H1 (cell line): Measurements from ENCODE around the gene NUBPL. TPM values are rescaled to one million over a fixed set of nuclear protein-coding genes. Genes with fewer than 3 reads are reported as not detected.

Experiments
- CTCF ChIA-PET: fragments of 300-600 bp; sonication (Branson Sonifier 250); formaldehyde crosslinking; loops from one replicate; lab custom pipeline; 2021; ENCODE audit not compliant: partially characterized antibody; lab: Charles Lee
- POLR2A ChIA-PET: fragments of 300-600 bp; sonication (Branson Sonifier 250); formaldehyde crosslinking; loops from one replicate; lab custom pipeline; 2021; ENCODE audit warnings: inconsistent platforms; ENCODE audit not compliant: partially characterized antibody; lab: Charles Lee
- DNase-seq, 2 experiments: peaks; one replicate each; pipeline versions ENCODE4 v3.0.0 to v3.0.0-alpha.2; 2010 to 2022; ENCODE audit warnings: low spot score in 2 of 2, low read depth in 1 of 2, mixed read lengths in 1 of 2
- FAIRE-seq: peaks from 2 replicates; lab custom pipeline; 2011; peaks lifted over from hg19 to GRCh38; lab: Jason Lieb, UNC
- H2AFZ ChIP-seq: 2 replicates; pipeline ENCODE4 v1.8.1; 2012; ENCODE audit warnings: low read length, inconsistent platforms
- H2AK5ac ChIP-seq: 2 replicates; pipeline ENCODE4 v1.6.1; 2013; ENCODE audit warnings: low read depth, low read length
- H2BK120ac ChIP-seq: replicated peaks from 2 replicates; pipeline ENCODE3; 2013; ENCODE audit warnings: low read depth, low read length, inconsistent platforms
- H2BK12ac ChIP-seq: 2 replicates; pipeline ENCODE4 v1.6.1; 2013; ENCODE audit warnings: low read depth, low read length
- H2BK15ac ChIP-seq: 2 replicates; pipeline ENCODE4 v1.6.1; 2013; ENCODE audit warnings: low read length
- H2BK20ac ChIP-seq: 2 replicates; pipeline ENCODE4 v1.6.1; 2013; ENCODE audit warnings: low read length
- H2BK5ac ChIP-seq: 2 replicates; pipeline ENCODE4 v1.6.1; 2013; ENCODE audit warnings: low read depth, low read length
- H3K14ac ChIP-seq: 2 replicates; pipeline ENCODE4 v1.6.1; 2013; ENCODE audit warnings: inconsistent platforms; ENCODE audit not compliant: insufficient read length
- H3K18ac ChIP-seq: 2 replicates; pipeline ENCODE4 v1.6.1; 2013; ENCODE audit warnings: low read length; ENCODE audit errors: extremely low read depth
- H3K23ac ChIP-seq: 2 replicates; pipeline ENCODE4 v1.6.1; 2013; ENCODE audit warnings: inconsistent platforms; ENCODE audit not compliant: insufficient read length
- H3K23me2 ChIP-seq: 2 replicates; pipeline ENCODE4 v1.6.1; 2013; ENCODE audit warnings: low read depth, low read length
- H3K27ac ChIP-seq: 2 replicates; pipeline ENCODE4 v1.6.1; 2011; ENCODE audit warnings: low read depth, low read length, inconsistent platforms
- H3K27me3 ChIP-seq, 4 experiments: replicated peaks in 1 of 4; 1 replicate in 1 of 4; 2 replicates in 3 of 4; pipeline versions ENCODE4 v1.6.1 to v1.8.1; 2011 to 2013; ENCODE audit warnings: low read length in 3 of 4, mild to moderate bottlenecking in 3 of 4, inconsistent platforms in 2 of 4, mixed read lengths in 2 of 4, moderate library complexity in 1 of 4; ENCODE audit not compliant: control insufficient read depth in 3 of 4, insufficient read depth in 3 of 4; ENCODE audit errors: extremely low read depth in 1 of 4
- H3K36me3 ChIP-seq, 4 experiments: 2 replicates each; pipeline versions ENCODE4 v1.6.1 to v1.8.1; 2011 to 2013; ENCODE audit warnings: mild to moderate bottlenecking in 4 of 4, low read length in 3 of 4, moderate library complexity in 2 of 4, control low read depth in 1 of 4, inconsistent platforms in 1 of 4; ENCODE audit not compliant: insufficient read depth in 4 of 4, control insufficient read depth in 2 of 4
- H3K4ac ChIP-seq: replicated peaks from 2 replicates; pipeline ENCODE3; 2013; ENCODE audit warnings: low read length, low read depth, mixed read lengths, inconsistent platforms; ENCODE audit not compliant: insufficient read length
- H3K4me1 ChIP-seq, 4 experiments: replicated peaks in 1 of 4; 1 replicate in 1 of 4; 2 replicates in 3 of 4; pipeline versions ENCODE4 v1.6.1 to v1.8.1; 2011 to 2013; ENCODE audit warnings: low read length in 3 of 4, inconsistent platforms in 2 of 4, mixed read lengths in 1 of 4; ENCODE audit not compliant: insufficient read depth in 4 of 4, control insufficient read depth in 3 of 4
- H3K4me2 ChIP-seq, 2 experiments: 2 replicates each; pipeline versions ENCODE4 v1.6.1 to v1.8.1; 2011 to 2013; ENCODE audit warnings: low read depth in 2 of 2, low read length in 2 of 2, control low read depth in 1 of 2, inconsistent platforms in 1 of 2, mild to moderate bottlenecking in 1 of 2; ENCODE audit not compliant: insufficient read depth in 1 of 2
- H3K4me3 ChIP-seq, 4 experiments: fragments of 200-600, 300-600 bp in 1 of 4; sonication (generic), shearing (Covaris generic), sonication (Bioruptor Twin) in 1 of 4; 2 replicates each; pipeline versions ENCODE4 v1.5.1 to v1.8.1; 2011 to 2016; ENCODE audit warnings: low read length in 4 of 4, low read depth in 3 of 4, control low read depth in 2 of 4, inconsistent platforms in 2 of 4, mild to moderate bottlenecking in 2 of 4, mixed read lengths in 1 of 4, moderate library complexity in 1 of 4; ENCODE audit not compliant: insufficient read depth in 2 of 4; ENCODE audit errors: extremely low read depth in 1 of 4
- H3K56ac ChIP-seq: replicated peaks from 2 replicates; pipeline ENCODE3; 2013; ENCODE audit warnings: low read depth, mild to moderate bottlenecking, mixed read lengths, low read length, inconsistent platforms; ENCODE audit not compliant: insufficient read length
- H3K79me1 ChIP-seq: 2 replicates; pipeline ENCODE4 v1.6.1; 2013; ENCODE audit warnings: low read depth, low read length, control low read depth
- H3K79me2 ChIP-seq, 2 experiments: 2 replicates each; pipeline versions ENCODE4 v1.6.1 to v1.8.1; 2012 to 2013; ENCODE audit warnings: low read length in 2 of 2, mild to moderate bottlenecking in 2 of 2, inconsistent platforms in 1 of 2; ENCODE audit not compliant: insufficient read depth in 2 of 2, control insufficient read depth in 1 of 2
- H3K9ac ChIP-seq, 4 experiments: replicated peaks in 1 of 4; 1 replicate in 1 of 4; 2 replicates in 3 of 4; pipeline versions ENCODE4 v1.6.1 to v1.8.1; 2011 to 2013; ENCODE audit warnings: low read depth in 3 of 4, low read length in 3 of 4, control low read depth in 2 of 4, mild to moderate bottlenecking in 2 of 4, moderate library complexity in 2 of 4, inconsistent platforms in 1 of 4; ENCODE audit errors: extremely low read depth in 1 of 4
- H3K9me3 ChIP-seq, 2 experiments: 2 replicates each; pipeline versions ENCODE4 v1.6.1 to v1.8.1; 2012 to 2013; ENCODE audit warnings: mild to moderate bottlenecking in 2 of 2, moderate library complexity in 2 of 2, control low read depth in 1 of 2, inconsistent platforms in 1 of 2, low read depth in 1 of 2, low read length in 1 of 2, mixed read lengths in 1 of 2; ENCODE audit not compliant: insufficient read depth in 2 of 2
- H4K20me1 ChIP-seq, 2 experiments: replicated peaks in 1 of 2; 2 replicates each; pipeline versions ENCODE3 to v1.8.1; 2011 to 2013; ENCODE audit warnings: inconsistent platforms in 2 of 2, low read length in 2 of 2, mild to moderate bottlenecking in 1 of 2; ENCODE audit not compliant: insufficient read depth in 2 of 2, control insufficient read depth in 1 of 2
- H4K5ac ChIP-seq: 2 replicates; pipeline ENCODE4 v1.6.1; 2013; ENCODE audit warnings: low read length, low read depth, mixed read lengths, inconsistent platforms; ENCODE audit not compliant: insufficient read length
- H4K8ac ChIP-seq: 2 replicates; pipeline ENCODE4 v1.8.0; 2013; ENCODE audit warnings: mild to moderate bottlenecking, moderate library complexity, low read length, inconsistent platforms; ENCODE audit not compliant: insufficient read depth; ENCODE audit errors: extremely low read depth
- H4K91ac ChIP-seq: replicated peaks from 2 replicates; pipeline ENCODE3; 2013; ENCODE audit warnings: low read length, mixed read lengths, inconsistent platforms; ENCODE audit not compliant: insufficient read length
- BCL11A ChIP-seq, 2 experiments: IDR thresholded peaks; one replicate each; pipeline ENCODE4 v1.6.1; 2011; ENCODE audit warnings: low read depth in 2 of 2, low read length in 2 of 2, mild to moderate bottlenecking in 2 of 2
- CEBPB ChIP-seq: IDR thresholded peaks from 2 replicates; pipeline ENCODE4 v1.6.1; 2012; ENCODE audit warnings: low read depth, low read length
- EGR1 ChIP-seq: IDR thresholded peaks from 2 replicates; pipeline ENCODE4 v1.6.1; 2011; ENCODE audit warnings: low read depth, low read length, borderline replicate concordance
- EP300 ChIP-seq, 2 experiments: IDR thresholded peaks; 1 replicate in 1 of 2; 2 replicates in 1 of 2; pipeline ENCODE4 v1.6.1; 2011 to 2012; ENCODE audit warnings: low read depth in 2 of 2, low read length in 2 of 2, mild to moderate bottlenecking in 2 of 2, borderline replicate concordance in 1 of 2, inconsistent platforms in 1 of 2, moderate library complexity in 1 of 2
- GTF2F1 ChIP-seq: IDR thresholded peaks from 2 replicates; pipeline ENCODE4 v1.6.1; 2012; ENCODE audit warnings: low read depth, low read length, improper control_type of control experiment, borderline replicate concordance
- HDAC2 ChIP-seq, 2 experiments: fragments of 300-600 bp in 1 of 2; sonication (generic) in 1 of 2; IDR thresholded peaks; 2 replicates each; pipeline ENCODE4 v1.6.1; 2011 to 2012; ENCODE audit warnings: low read depth in 2 of 2, low read length in 2 of 2, mild to moderate bottlenecking in 2 of 2, moderate library complexity in 2 of 2, borderline replicate concordance in 1 of 2, inconsistent platforms in 1 of 2
- KDM1A ChIP-seq: fragments of 200-600, 300-600 bp; sonication (generic); IDR thresholded peaks from 2 replicates; pipeline ENCODE4 v1.7.1; 2016; ENCODE audit warnings: mild to moderate bottlenecking, low read length, borderline replicate concordance
- KDM5A ChIP-seq: fragments of 200-600 bp; IDR thresholded peaks from 2 replicates; pipeline ENCODE4 v1.7.1; 2012; ENCODE audit warnings: mild to moderate bottlenecking, low read length, inconsistent platforms, mixed read lengths
- RBBP5 ChIP-seq: IDR thresholded peaks from 2 replicates; pipeline ENCODE4 v1.7.1; 2012; ENCODE audit warnings: low read depth, mild to moderate bottlenecking, inconsistent platforms, low read length, moderate library complexity, borderline replicate concordance
- RNF2 ChIP-seq: fragments of 200-900, 300-1000 bp; sonication (generic); IDR thresholded peaks from 2 replicates; pipeline ENCODE4 v1.7.1; 2016; ENCODE audit warnings: borderline replicate concordance, low read depth, mild to moderate bottlenecking, antibody characterized with exemption, low read length; ENCODE audit not compliant: poor library complexity, severe bottlenecking; ENCODE audit errors: missing control alignments
- SP2 ChIP-seq: IDR thresholded peaks from 2 replicates; pipeline ENCODE4 v1.6.1; 2012; ENCODE audit warnings: mild to moderate bottlenecking, low read length, inconsistent platforms
- SRF ChIP-seq: IDR thresholded peaks from 2 replicates; pipeline ENCODE4 v1.6.1; 2011; ENCODE audit warnings: mild to moderate bottlenecking, low read depth, low read length, moderate library complexity
- WGBS, 2 experiments: shearing (Covaris generic) in 1 of 2; methylation state at CpG; one replicate each; pipeline versions ENCODE4 v1.1.6 to v1.1.7; 2013 to 2015; ENCODE audit warnings: low lambda C conversion rate in 2 of 2, mixed read lengths in 2 of 2, inconsistent platforms in 1 of 2, low coverage in 1 of 2, missing lambda C conversion rate in 1 of 2; ENCODE audit not compliant: insufficient replicate concordance in 2 of 2, insufficient coverage in 1 of 2, insufficient read length in 1 of 2; ENCODE audit errors: extremely low coverage in 1 of 2, missing lambda C conversion rate in 1 of 2; 5-methylcytosine and 5-hydroxymethylcytosine counted together
- polyA plus RNA-seq, 7 experiments: library from polyadenylated mRNA; depleted of rRNA in 3 of 7; stranded (reverse) in 5 of 7; unstranded in 2 of 7; fragments of >200 nt in 5 of 7; fragments of 200-250 nt in 2 of 7; gene quantifications; 1 replicate in 5 of 7; 2 replicates in 1 of 7; 4 replicates in 1 of 7; pipeline versions ENCODE4 v1.2.1 to v1.2.3, GENCODE V29; 2011 to 2013; ENCODE audit warnings: missing spikeins in 2 of 7, mixed read lengths in 2 of 7
- total RNA-seq: library from RNA; stranded (reverse); fragmentation: NEBNext Ultra II Directional; extraction: Animal tissue kit (Norgen Biotek cat#: 25700); gene quantifications from 2 replicates; pipeline ENCODE4 v1.2.1, GENCODE V29; 2021
- TF ChIP-seq, protein P1 (sequence below): IDR thresholded peaks from 2 replicates; pipeline ENCODE4 v1.6.1; 2011; ENCODE audit warnings: low read depth, mild to moderate bottlenecking, low read length; ENCODE audit not compliant: insufficient read depth

The NUBPL gene
- total and polyA plus RNA-seq, 2 of the 8 experiments (the other 6 are each of a cell fraction or from before 2014, with no cell fraction given): 1.6 to 6.8 TPM

DNA sequence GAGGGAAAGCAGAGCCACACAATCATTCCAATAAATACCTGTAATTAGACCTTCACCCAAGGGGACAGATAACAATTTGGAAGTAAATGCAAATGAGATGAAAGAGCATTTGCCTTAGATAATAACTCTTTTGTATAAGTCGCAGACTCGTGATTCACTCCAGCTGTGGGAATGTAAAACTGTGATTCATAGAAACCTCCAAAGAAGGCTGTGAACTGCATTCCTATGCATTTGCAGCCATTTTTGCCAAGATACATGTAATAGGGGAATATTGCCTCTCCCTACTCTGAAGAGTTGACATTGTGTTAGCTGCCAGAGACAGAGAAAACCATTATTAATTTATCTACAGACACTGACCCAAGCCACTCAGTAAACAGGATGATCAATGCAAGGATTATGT, 334.0 kb downstream of the NUBPL start:
- Histone ChIP-seq H2BK120ac (no peak overlapping the region), H3K9me3 (no peaks in the 10 kb centered on the region), H3K23me2 (no peaks in the 10 kb centered on the region), H2BK5ac (no peak overlapping the region), H4K5ac (no peak overlapping the region), H3K56ac (no peak overlapping the region), H3K14ac (no peak overlapping the region), H2AK5ac (no peak overlapping the region), H3K4ac (no peak overlapping the region), H3K27me3 (no peaks in the 10 kb centered on the region), H3K9ac (no peak overlapping the region), H4K91ac (no peak overlapping the region), H3K79me2 (no peaks in the 10 kb centered on the region), H2AFZ (0 out of 2 replicates have a peak overlapping the region, but pooled peaks have one; percentile 22), H3K18ac (no peak overlapping the region), H3K4me1 (peaks cover 2 to 6% (median 4%) of the 10 kb centered on the region in 4 experiments; a peak in 5 of 7 replicates), H3K4me2 (no peak overlapping the region), H4K20me1 (no peaks in the 10 kb centered on the region), H2BK15ac (no peak overlapping the region), H3K4me3 (no peak overlapping the region), H2BK20ac (no peak overlapping the region), H3K79me1 (no peaks in the 10 kb centered on the region), H3K23ac (no peak overlapping the region), H2BK12ac (no peak overlapping the region), H4K8ac (no peak overlapping the region), H3K36me3 (no peaks in the 10 kb centered on the region), H3K27ac (no peak overlapping the region)
- CTCF ChIA-PET: interaction anchor here (1.4 kb wide), 1 partner anchor 19 kb away, joined by 3 read pairs; no protein-coding TSS in a partner anchor
- DNase-seq (no peak), FAIRE-seq (no peak)
- POLR2A ChIA-PET: no interaction called here
- WGBS, 2 experiments: 74% methylated on average over 2 of the region's 2 CpGs; no CpG with 5 or more reads in 1 of the 2 experiments
- TF ChIP-seq EGR1 (no peak), RNF2 (no peak), SRF (no peak), CEBPB (no peak), RBBP5 (no peak), SP2 (no peak), GTF2F1 (no peak), BCL11A (IDR thresholded peaks at IDR 0.05; ENCODE audit: low read depth in 2 of 2, low read length in 2 of 2) (no peak), KDM5A (no peak), KDM1A (no peak), HDAC2 (IDR thresholded peaks at IDR 0.05; ENCODE audit: borderline replicate concordance in 1 of 2, low read depth in 2 of 2, low read length in 2 of 2) (no peak), EP300 (IDR thresholded peaks at IDR 0.05; ENCODE audit: borderline replicate concordance in 1 of 2, low read depth in 2 of 2, low read length in 2 of 2) (no peak)
- TF ChIP-seq, protein P1, sequence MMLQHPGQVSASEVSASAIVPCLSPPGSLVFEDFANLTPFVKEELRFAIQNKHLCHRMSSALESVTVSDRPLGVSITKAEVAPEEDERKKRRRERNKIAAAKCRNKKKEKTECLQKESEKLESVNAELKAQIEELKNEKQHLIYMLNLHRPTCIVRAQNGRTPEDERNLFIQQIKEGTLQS: no peak
